Measurements from ENCODE around the gene TRANK1.

TRANK1 gene

GRCh38 chr3:36843065-36844051, 101.5 kb downstream of the TRANK1 start:
- DNase-seq (ENCODE audit: low spot score): no peak

DNA sequence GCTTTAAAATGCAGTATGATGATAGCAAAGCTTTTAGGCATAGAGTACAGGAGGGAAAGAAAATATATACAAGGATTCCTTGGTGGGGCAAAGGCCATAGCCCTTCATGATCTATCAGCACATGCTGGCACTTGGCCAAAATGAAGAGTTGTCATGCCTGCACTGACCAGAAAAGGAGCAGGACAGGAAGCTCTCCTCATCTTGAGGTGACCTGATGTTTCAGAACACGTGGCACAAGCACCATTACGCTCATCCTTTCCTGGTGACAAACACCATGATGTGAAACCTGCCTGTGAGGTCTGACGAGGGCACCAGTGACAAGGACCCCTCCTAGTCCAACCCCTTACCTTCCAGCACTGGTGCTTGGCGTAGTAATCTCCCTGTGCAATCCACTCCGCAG, 102.6 kb downstream of the TRANK1 start:
- no peak for DNase-seq (ENCODE audit: low spot score)

DNA sequence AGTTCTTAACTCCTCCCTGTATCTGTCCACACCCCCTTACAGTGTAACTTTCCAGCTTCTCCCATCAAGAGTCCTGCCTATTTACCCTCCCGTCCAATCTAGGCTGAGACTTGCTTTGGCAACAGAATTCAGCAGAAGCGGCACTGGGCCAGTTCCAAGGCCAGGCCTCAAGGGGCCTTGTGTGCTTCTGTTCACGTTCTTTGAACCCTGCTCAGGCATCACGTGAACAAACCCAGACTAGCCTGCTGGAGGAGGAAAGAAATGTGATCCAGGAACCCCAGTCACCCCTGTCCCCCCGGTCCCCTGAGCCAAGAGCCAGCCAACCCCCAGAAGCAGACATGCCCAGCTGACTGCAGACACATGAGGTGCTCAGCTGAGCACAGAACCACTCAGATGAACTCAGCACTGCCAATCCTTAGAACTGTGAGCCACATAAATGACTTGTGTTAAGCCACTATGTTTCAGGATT, 104.4 kb downstream of the TRANK1 start:
- no peak for DNase-seq (ENCODE audit: low spot score)

DNA sequence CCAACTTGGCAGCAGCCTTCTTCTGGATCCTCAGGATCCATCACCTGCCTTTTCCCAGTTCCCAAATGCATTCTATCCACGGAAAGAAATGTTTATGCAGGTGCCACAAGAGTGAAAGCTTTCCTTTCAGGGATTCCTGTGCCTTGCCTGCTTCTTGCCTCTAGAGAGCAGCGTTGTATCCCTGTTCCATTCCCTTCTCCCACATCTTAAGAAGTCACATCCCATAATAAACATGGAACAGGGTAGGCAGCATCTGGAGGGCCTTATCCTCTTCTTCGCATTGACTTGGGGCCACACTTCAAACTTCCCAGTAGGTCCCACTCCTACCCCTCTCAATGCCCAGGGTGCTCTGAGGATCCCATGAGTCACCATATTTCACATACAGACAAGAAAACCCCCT, 107.8 kb downstream of the TRANK1 start:
- no peak for DNase-seq (ENCODE audit: low spot score)

GRCh38 chr3:36833160-36833814, 111.6 kb downstream of the TRANK1 start:
- no peak for DNase-seq (ENCODE audit: low spot score)

DNA sequence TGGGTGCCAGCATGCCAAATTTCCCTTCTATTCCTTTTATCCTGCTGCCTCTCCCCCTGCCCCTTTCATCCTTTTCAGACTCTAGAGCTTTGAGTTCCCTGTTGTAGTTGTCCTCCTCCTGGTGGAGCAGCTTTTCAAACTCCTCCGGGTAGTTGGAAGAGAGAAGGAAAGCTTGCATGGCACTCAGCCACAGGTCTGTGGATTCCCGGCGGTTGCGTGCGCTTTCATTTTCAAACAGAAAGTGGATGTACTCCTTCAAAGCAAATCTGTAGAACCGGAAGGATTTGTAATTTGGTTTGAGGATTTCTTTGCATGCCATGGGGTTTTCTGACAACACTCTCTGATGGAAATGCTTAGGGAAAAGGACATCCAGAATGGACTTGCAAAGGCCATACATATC, 112.4 kb downstream of the TRANK1 start:
- no peak for DNase-seq (ENCODE audit: low spot score)

DNA sequence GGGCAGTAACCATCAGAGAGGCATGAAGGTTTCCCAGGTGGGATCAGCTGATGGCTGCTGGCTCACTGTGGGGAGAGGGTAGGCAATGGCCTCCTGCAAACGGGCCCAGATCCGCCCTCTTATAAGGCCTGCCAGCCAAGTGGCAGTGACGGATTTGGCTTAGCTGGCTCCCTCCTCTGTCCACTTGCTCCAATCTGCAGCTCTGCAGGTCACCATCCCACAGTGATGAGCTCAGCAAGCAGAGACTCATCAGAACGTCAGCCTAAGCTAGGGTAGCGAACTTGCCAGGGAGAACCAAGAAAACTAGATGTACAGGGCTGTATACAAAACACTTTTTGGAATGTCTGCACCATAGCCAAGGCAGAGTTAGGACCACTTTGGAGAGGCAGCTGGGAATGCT, 117.7 kb downstream of the TRANK1 start:
- no peak for DNase-seq (ENCODE audit: low spot score)

DNA sequence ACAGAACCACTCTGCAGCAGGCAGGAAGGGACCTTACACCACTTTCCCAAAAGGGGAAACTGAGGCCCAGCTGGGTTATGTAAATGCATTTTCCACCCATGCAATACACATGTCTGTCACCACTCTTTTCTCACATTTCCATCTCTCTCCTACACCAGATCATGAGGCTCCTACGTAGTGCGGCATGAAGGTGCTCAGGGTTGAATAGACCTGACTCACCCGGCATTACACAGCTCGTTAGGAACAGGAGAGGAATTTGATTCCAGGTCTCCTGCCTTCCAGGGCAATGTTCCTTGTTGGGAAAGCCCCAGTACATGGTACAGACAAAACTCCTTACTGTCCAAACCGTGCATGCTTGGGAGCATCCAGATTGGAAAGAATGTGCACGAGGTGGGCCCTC, 118.6 kb downstream of the TRANK1 start:
- DNase-seq (ENCODE audit: low spot score): no peak

DNA sequence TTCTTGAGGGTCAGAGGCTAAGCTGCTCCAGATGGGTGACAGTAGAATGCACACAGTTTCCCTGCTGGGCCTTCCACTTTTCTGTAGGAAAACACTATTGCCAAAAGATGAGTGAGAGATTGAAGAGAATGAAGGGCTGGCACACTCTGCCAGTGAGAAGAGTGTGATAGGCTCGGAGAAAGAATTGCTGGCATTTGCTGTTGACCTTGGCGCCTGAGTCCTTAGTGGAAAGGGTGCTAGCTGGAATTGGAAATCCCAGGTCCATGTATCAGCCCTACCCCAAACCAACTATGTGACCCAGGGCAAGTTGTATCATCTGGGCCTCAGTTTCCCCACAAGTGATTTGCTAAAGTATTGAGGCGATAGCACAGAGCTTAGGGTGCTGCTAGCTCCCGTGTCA, 120.4 kb downstream of the TRANK1 start:
- DNase-seq (ENCODE audit: low spot score): no peak

DNA sequence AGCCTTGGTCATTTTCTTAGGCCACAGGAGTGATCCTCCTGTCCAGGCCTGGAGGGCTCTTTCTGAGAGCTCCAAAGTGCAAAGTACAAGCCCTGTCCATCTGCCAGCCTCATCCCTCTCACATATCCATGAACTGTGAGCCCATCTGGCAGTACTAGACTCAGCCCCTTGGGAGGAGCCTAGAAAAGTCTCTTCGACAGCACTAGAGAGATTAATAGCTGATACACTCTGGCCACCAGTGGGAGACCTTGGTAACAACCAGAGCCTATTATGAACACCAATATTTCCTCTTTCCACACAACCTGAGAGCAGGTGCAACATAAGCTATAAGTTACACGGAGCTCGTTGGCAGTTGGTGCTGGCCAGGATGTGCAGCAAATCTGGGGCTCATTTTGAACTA, 121.0 kb downstream of the TRANK1 start:
- DNase-seq (ENCODE audit: low spot score): no peak

- DNase-seq (ENCODE audit: low spot score): no peak
These were observed 124.8 kb downstream of the TRANK1 start for GRCh38 chr3:36820083-36820482.

DNA sequence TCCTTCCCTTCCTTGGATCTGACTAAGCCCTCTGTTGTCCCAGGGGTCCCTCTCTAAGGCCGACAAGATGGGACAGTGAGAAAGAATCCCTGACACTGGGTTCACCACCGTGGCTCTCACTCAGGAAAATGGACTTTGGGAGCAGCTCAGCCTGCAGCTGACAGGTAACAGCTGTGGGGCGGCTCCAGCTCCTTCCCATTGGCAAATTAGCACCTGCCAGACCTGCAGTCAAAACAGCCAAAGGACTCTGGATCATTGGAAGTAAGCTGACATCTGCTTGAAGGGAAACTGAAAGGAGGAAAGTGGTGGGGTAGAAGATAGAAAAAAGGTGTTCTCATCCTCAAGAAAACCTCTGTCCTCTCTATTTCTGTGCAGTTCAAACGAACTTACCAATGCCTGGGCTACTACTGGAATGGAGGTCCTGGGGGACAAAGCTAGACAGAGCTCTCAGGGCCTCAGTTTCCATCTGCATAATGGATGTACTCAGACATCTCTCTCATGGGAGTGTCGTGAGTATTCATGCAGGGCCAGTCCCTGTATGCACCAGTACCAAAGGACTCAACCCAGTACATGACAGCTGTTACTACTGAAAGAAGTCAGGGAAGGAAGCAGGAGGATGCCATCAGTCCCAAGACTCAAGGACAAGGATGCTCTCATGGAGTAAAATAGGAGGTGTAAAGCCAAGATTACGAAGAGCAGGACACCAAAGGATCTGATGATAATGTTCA, 126.9 kb downstream of the TRANK1 start:
- DNase-seq (ENCODE audit: low spot score): no peak

- DNase-seq (ENCODE audit: low spot score): no peak
These were observed 129.5 kb downstream of the TRANK1 start for GRCh38 chr3:36815375-36815774.

DNA sequence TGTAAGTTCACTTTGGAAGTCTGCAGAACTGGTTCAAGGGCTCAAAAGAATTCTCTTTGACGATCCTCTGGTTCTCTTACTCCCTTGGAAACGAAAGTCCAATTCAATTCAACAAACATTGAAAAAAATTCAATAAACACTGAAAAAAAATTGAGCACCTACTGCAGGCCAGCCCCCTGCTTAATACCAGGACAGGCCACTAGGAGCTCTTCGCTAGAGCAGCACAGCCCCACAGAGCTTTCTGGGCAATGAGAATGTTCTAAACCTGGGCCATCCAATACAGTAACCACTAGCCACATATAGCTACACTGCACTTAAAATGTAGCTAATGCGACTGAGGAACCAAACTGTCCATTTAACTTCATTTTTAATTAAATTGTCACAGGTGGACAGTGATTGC, 130.1 kb downstream of the TRANK1 start:
- DNase-seq (ENCODE audit: low spot score): no peak

DNA sequence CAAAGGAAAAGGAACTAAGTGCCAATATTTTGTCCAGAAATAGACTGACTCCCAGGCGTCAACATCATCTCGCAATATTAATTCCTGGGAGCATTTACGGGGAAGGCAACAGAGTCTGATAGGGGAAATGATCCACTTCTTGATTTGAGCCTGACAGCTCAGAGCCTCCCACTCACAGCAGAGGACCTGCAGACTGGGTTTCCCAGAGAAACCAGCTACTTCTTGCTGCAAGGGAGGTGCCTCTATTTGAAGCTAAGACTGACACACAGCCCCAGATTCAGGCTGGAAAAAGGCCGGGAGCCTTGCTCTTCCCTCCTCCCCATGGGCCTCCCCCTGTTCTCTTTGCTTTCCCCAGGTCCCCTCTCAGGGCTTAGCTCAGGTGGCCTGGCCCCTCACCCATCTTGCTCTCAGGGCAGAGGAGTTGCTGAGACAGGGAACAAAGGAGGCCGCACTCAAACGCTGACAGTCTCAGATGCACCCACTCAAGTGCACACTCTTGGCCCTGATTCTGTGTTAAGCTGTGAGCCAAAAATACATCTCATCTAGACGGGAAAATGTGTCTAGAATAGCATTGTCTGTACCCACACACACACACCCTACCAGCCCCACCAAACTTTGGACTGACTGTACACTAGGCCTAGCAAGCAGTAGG, 130.7 kb downstream of the TRANK1 start:
- no peak for DNase-seq (ENCODE audit: low spot score)

DNA sequence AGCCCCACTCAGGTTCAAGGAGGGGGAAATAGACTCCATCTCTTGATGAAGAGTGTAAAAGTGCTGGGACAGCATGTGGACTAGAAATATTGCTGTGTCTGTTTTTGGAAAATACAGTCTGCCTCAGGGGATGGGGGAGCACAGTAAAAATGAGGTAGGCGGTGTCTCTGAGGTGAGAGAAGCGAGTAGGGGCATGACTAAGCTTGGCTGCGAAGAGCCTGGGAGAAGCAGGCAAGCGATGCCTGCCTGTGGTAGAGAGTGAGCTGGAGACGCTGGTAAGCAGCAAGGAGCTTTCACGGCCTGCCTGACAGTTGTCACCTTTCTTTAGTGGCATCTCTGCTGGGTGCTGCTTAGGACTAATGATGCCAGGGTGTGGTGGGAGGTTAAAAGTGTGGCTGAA, 131.5 kb downstream of the TRANK1 start:
- DNase-seq (ENCODE audit: low spot score): no peak

DNA sequence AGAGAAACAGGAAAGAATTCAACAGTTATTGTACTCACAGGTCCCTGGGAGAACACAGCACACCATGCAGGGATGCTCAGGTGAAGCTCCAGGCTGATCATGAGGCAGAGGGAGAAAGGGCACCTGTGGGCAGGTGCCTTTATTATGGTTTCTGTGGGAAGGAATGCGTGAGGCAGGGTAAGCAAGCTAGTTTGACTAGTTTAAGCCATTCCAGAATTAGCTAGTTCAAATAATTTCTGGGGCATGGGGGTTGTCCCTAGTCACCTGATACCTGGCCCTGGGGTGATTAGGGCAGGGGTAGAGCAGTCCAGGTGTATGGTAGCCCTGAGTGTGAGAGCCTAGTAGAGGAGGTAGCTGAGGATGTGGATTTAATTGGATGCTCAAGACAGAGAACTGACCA, 132.6 kb downstream of the TRANK1 start:
- no peak for DNase-seq (ENCODE audit: low spot score)

GRCh38 chr3:36811768-36812167, 133.1 kb downstream of the TRANK1 start:
- DNase-seq (ENCODE audit: low spot score): no peak

DNA sequence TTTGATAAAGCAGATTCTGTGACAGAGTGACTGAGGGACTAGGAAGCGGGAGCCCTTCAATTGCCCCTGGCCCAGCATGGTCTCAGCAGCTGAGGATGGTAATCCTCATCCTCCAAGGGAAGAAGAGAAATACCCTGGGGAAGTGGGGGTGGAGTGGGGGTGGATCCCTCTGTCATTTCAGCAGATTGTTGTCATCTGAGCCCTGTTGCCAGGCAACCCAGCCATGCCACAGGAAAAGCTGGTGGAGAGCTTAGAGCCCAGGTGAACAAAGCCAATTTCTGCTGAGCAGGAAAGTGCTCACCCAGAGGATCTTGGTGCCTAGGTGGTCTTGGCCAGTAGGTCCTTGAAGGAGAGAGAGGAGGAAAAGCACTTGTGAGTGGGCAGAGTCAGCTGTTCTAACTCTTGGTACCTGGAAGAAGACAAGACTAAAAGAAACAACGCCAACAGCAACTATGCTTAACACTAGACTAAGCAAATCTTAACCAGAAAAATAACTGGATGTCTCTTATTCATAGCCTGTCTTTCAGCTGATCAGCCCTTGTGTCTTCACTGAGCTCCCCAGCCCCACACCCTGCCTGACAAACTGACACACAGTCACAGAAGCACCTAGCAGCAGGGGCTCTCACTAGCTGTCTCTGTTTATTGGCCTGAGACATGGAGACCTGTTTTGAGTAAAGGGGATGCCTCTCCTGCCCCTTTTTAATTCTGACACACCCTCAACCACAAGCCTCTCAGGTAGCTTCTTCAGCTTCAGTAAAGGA, 140.4 kb downstream of the TRANK1 start:
- no peak for DNase-seq (ENCODE audit: low spot score)

DNA sequence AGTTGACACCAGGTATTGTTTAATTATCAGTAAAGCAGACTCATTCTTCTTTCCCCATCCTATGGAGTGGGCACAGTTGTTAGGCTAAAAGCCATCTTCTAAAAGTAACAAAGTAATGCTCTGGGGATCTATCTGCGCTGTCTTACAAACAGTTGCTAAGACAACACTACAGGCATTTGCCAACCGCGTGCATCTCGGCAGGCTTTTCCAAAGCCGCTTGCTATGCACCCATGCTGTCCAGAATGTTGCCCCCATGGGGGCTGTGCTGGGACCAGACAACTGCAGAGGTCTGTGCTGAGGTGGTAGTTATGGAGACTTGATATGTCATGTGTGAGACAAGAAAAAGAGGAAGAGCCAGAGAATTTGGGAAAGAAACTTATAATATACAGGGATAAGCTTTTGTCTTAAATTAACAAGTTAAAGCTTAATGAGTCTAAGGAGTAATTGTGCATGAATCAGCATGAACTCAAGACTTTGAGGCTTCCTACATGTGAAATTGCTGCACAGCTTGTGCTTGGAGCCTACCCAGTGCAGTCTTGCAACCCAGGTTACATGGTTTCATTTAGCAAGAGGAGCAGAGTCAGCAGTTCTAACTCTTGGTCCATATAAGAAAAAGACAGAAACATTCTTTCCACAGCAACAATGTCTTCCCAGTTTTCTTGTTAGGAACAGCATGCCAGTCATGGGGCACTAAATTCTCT, 141.6 kb downstream of the TRANK1 start:
- DNase-seq (ENCODE audit: low spot score): no peak

Data from pons (tissue), 1 donor.